Stimulated activated CD8-positive, alpha-beta memory T cell treated with anti-CD3 and anti-CD28 coated beads, Interleukin-15, amount 100 ng/mL, for 1 hour (primary cell): ENCODE results near the gene CLEC14A.

ENCODE experiments used
- DNase-seq: peaks from one replicate; pipeline ENCODE4 v3.0.0-alpha.2; 2020; ENCODE audit warnings: low read depth

CLEC14A gene

DNA sequence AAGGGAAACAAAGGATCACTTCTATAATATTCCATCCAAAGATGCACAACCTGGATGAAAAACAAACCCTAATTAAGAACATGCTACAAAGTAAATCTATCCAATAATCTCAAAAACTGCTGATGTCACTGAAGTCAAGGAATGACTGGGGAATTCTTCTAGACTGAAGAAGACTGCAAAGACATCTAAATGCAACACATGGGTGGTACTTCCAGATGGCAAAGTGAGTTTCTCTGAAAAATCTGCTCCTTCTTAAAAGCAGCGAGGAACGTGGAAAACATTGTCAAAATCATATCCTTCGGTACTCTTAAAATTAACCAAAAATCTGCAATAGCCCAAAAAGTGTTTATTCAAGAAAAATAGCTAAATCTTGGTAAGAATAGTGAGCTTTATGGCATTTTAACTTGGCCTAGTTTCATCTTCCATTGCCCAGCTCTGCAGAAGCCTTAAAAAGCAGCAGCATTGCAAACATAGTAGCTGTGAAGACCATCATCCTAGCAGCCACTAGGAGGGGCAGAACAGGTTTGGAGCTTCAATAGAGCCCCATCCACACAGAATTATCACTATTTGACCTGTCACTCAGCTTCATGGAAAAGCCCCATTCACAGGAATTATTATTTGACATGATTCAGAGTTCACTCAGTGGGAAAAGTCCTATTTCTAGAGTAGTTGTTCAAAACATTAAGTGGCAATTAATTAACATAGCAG is 7.4 kb downstream of the CLEC14A start:
- no peak for DNase-seq

DNA sequence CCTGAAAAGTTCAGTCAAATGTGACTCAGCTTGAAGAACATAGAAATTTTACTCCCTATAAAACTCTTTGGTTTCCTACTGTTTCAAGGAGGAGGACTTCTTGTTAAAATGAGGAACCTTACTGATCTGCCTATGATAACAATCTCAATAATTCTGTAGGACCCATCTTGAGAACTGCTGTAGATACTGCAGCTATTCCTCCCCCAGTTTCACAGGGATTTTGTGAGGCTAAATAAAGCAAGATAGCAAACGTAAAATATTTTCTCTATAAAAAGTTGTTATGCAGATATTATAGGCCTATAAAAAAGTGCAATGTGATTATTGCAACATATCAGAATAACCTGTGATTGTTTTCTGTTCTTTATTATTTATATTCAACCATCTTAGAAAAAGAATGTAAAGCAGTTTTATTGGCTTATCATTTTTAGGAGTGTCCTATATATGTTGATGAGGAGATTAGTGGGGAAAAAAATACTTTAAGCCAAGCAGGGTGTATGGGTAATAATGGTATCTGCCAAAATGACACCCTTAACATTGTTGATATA is 12.1 kb downstream of the CLEC14A start:
- DNase-seq = no peak

DNA sequence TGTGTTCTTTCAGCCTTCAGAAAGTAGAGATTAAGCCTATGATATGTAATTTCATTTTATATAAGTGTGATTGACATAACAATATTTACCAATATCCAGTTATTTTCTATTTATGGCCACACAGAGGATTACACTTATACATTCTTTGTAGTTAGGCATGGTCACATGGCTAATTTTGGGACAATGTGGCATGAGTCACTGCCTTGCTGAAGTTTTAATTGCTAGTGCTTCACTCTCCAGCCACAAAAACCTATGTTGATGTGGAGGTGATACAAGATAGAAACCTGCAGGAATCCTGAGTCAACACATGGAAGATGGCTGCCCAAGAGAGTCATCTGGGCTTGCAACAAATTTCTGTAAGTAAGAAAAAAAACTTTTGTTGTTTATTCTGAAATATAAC is 17.0 kb downstream of the CLEC14A start:
- DNase-seq = no peak

DNA sequence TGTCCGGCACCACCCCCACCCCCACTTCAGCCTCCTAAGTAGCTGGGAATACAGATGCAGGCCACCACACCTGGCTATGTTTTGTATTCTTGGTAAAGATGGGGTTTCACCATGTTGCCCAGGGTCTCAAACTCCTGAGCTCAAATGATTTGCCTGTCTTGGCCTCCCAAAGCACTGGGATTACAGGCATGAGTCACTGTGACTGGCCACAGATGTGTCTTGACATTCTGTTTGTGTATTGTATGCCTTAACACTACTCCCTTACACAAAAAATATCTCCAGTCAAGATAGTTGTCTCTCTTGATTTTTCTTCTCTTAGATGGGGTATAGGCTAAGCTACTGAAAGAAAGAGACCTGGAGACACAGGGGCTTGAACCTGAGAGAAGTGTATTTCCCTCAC is 17.6 kb downstream of the CLEC14A start:
- DNase-seq = no peak

DNA sequence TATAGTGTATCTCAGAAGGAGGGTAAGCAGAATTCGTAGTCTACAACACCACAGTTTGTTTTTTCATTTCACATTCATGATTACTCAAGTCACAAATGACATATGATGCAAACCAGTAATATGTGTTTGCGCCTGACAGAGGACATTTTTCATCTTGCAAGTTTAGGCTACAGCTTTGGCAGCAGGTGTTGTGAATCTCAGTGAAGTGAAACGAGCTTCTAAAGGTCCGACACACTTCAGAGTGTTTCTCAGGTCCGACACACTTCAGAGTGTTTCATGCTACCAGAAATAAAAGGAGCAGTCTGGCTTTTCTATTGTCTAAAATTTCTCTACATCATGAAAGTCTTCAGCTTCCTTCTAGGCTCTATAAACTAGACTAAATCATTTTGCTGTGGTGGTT is 22.7 kb downstream of the CLEC14A start:
- no peak for DNase-seq

DNA sequence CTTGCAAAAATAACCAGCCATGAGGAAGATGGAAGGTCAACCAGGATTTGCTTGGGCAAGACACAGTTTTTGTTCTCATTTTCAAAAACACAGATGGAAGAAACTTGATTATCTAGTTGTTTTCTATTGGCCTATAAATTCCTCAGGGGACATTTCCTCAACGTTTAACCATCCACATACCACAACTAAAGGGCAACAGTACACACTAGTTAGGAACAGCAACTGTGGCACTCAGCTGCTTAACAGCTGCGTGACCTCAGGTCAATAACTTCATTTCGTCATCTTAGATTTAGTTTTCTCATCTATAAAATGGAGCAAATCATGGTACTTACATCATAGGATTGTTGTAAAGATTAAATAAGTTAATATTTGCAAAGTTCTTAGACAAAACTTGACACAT is 29.5 kb downstream of the CLEC14A start:
- no peak for DNase-seq

GRCh38 chr14:38225946-38226345 is 29.9 kb downstream of the CLEC14A start:
- no peak for DNase-seq

DNA sequence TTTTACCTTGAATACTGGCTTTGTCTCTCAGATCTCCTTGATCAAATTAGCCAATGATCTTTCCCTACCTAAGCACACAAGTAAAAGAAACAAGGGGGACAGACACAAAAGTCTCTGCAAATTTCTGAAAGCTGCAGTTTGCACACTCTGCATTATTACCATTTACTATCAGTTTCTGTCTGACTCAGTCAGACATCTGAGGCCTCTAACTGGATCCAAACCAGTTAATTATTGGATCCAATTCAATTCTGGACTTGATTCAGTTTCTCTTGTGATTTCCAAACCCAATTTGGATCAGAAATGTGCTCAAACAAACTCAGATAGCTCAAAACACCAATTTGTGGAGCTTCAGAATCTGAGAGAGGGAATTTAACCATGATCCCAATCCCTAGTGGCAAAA is 31.6 kb downstream of the CLEC14A start:
- no peak for DNase-seq

DNA sequence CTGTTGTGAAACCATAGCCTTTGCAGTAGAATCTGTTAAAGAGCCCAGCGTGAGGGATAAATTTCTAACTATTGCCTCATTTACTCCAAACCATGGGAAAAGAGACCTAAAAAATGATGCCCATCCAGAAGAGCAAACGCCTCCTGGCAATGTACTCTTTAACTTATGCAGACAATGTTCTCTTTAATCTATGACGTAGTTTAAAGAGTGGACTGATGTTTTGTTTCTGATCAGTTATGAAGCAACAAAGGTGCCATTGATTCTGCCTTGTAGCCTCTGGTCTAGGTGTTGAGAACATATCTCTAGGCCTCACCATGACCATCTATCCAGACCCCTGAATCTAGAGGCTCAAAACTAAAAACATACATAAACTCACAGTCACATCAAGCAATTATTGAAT is 34.8 kb downstream of the CLEC14A start:
- DNase-seq = no peak

DNA sequence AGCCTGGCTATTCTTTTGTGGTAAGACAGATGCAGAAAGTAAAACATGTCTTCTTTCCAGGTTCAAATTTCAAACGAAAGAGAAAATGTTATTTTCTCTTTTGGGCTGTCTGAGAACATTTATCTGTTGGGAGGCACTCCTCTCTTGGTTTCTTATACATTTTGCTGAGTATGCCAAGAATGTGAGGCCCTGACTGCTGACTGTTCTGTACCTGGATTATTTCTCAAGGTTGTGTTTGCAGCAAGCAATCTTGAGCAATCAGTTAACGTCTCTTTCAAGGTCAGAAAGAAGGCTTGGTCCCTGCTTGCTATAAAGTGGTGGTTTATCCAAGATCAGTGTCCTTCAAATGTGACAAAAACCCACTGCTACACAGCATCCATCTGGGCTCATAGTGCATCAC is 38.3 kb downstream of the CLEC14A start:
- no peak for DNase-seq

GRCh38 chr14:38213001-38213400 is 42.9 kb downstream of the CLEC14A start:
- DNase-seq = no peak

DNA sequence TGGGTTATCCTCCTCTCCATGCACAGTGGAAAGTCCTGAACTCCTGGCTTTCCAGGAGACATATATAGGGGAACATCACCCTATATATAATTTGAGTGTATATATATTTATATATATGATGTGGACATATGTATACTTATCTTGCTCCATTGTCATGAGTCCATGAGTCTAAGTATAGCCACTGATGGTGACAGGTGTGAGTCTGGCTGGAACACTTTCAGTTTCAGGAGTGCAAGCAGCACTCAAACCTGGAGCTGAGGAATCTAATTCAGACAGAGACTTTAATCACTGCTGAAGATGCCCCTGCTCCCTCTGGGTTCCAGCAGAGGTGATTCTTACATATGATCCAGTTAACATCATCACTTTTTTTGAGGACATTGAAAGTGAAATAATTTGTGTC is 43.8 kb downstream of the CLEC14A start:
- no peak for DNase-seq

DNA sequence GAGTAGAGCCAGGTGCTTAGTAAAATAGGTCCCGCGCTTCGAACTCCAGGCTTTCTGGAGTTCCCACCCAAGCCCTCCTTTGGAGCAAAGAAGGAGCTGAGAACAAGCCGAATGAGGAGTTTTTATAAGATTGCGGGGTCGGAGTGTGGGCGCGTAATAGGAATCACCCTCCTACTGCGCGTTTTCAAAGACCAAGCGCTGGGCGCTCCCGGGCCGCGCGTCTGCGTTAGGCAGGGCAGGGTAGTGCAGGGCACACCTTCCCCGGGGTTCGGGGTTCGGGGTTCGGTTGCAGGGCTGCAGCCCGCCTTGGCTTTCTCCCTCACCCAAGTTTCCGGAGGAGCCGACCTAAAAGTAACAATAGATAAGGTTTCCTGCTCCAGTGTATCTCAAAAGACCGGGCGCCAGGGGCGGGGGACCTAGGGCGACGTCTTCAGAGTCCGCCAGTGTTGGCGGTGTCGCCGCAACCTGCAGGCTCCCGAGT is 44.6 kb downstream of the CLEC14A start:
- DNase-seq = no peak

DNA sequence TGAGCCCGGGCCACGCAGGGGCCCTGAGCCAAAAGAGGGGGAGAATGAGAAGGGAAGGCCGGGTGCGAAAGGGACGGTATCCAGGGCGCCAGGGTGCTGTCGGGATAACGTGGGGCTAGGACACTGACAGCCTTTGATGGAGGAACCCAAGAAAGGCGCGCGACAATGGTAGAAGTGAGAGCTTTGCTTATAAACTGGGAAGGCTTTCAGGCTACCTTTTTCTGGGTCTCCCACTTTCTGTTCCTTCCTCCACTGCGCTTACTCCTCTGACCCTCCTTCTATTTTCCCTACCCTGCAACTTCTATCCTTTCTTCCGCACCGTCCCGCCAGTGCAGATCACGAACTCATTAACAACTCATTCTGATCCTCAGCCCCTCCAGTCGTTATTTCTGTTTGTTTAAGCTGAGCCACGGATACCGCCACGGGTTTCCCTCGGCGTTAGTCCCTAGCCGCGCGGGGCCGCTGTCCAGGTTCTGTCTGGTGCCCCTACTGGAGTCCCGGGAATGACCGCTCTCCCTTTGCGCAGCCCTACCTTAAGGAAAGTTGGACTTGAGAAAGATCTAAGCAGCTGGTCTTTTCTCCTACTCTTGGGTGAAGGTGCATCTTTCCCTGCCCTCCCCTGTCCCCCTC is 45.2 kb downstream of the CLEC14A start:
- DNase-seq = no peak

GRCh38 chr14:38209572-38210557 is 46.0 kb downstream of the CLEC14A start:
- DNase-seq = no peak

DNA sequence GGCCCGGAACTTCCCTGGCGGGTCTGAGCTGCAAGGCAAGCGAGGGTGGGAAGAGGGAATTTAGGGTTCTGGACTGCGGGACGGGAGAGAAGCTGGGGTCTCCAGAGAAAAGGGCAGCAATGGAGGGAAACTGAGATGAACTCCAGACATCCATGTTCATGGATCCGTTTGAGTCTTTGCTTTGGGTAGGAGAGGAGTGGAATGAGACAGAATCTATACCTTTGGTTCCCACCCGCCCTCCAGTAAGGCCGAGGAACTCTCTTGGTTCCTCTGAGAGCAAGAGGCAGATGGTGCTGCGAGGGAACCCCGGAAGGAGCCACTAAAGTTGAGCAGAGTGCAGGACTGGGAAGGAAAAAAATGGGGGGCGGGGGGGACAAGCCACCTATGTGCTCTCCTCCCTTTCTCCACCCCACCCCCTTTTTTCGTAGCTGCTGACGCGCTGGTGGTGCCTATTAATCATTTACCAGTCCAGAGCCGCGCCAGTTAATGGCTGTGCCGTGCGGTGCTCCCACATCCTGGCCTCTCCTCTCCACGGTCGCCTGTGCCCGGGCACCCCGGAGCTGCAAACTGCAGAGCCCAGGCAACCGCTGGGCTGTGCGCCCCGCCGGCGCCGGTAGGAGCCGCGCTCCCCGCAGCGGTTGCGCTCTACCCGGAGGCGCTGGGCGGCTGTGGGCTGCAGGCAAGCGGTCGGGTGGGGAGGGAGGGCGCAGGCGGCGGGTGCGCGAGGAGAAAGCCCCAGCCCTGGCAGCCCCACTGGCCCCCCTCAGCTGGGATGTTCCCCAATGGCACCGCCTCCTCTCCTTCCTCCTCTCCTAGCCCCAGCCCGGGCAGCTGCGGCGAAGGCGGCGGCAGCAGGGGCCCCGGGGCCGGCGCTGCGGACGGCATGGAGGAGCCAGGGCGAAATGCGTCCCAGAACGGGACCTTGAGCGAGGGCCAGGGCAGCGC is 47.0 kb downstream of the CLEC14A start:
- no peak for DNase-seq

GRCh38 chr14:38207736-38208617 is 47.9 kb downstream of the CLEC14A start, which contains the start of gene SSTR1:
Gene SSTR1, plus strand, starts transcription at chr14:38207904. Its CDS starts 1,486 bp downstream, at chr14:38209390.
- DNase-seq = no peak

DNA sequence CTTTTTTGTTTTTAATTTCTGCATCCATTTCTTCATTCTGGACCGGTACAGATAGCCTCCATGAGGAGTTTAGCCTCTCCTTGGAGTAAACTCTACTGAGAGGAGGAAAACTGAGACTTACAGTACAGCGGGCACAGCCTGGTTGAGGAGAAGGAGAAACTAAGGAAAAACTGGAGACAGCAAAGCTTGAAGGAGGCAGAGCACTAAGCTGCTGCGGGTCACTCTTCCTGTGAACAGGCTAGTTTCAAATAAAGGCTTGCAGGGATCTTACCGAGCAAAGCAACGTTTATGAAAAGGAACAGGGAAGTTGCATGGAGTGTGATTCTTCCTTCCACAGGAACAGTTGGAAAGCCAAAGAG is 48.5 kb downstream of the CLEC14A start:
- no peak for DNase-seq

DNA sequence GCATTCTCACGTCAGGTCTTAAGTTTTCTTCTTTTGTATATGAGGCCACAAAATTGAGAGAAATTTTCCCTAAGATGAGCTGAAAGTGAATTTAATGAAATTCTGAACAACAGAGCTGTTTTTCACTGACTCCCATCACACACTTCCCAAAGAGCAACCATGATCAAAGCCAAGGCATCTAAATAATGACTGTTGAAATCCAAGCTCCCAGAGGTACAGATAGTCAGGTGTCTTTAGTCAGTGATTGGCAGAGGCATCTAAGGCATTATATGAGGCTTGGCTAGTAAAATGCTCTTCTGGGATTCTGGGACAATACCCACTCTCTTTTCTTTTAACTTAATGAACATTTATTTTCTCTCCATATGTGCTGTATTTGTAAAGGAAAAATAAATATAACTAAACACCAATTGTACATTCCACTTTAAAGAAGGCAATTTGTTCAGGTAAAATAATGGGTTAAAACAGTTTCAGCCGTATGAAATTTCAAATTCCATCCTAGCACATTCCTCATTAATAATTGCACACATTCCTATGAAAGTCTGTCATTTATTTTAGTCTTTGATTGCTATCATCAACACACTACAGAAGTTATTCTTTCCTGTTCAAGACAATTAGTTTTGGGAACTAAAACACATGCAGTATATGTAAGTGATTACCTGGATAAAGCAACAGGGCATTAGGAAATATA is 49.1 kb downstream of the CLEC14A start:
- no peak for DNase-seq
